Keratinocyte (primary cell): ENCODE data around the gene PRKACA. TPM values are rescaled to one million over a fixed set of nuclear protein-coding genes. Genes with fewer than 3 reads are reported as not detected.

Experiments
- DNase-seq: peaks from one replicate; pipeline ENCODE4 v3.0.0-alpha.2; 2011; ENCODE audit warnings: low read depth, missing footprints, low spot score
- FAIRE-seq: peaks from 2 replicates; lab custom pipeline; 2011; peaks lifted over from hg19 to GRCh38; lab: Jason Lieb, UNC
- H2AFZ ChIP-seq: 2 replicates; pipeline ENCODE4 v1.6.0; 2012; ENCODE audit warnings: low read length, control low read depth, inconsistent platforms; ENCODE audit not compliant: control insufficient read depth
- H3K27ac ChIP-seq: 2 replicates; pipeline ENCODE4 v1.5.1; 2011; ENCODE audit warnings: low read length; ENCODE audit not compliant: control insufficient read depth, insufficient read depth
- H3K27me3 ChIP-seq: 3 replicates; pipeline ENCODE4 v1.6.0; 2011; ENCODE audit warnings: low read length; ENCODE audit not compliant: control insufficient read depth, insufficient read depth; ENCODE audit errors: extremely low read depth
- H3K36me3 ChIP-seq, 2 experiments: 2 replicates in 1 of 2; 3 replicates in 1 of 2; pipeline ENCODE4 v1.5.1; 2011; ENCODE audit warnings: low read length in 2 of 2, mild to moderate bottlenecking in 1 of 2; ENCODE audit not compliant: control insufficient read depth in 2 of 2, insufficient read depth in 2 of 2; ENCODE audit errors: extremely low read depth in 1 of 2
- H3K4me1 ChIP-seq: 3 replicates; pipeline ENCODE4 v1.5.1; 2011; ENCODE audit warnings: low read length; ENCODE audit not compliant: control insufficient read depth, insufficient read depth; ENCODE audit errors: extremely low read depth
- H3K4me2 ChIP-seq: 3 replicates; pipeline ENCODE4 v1.6.0; 2011; ENCODE audit warnings: low read depth, low read length; ENCODE audit not compliant: control insufficient read depth, insufficient read depth; ENCODE audit errors: extremely low read depth
- H3K4me3 ChIP-seq, 3 experiments: fragments of 200-600 bp in 1 of 3; sonication (generic) in 1 of 3; 2 replicates in 2 of 3; 3 replicates in 1 of 3; pipeline ENCODE4 v1.5.1; 2011 to 2016; ENCODE audit warnings: low read length in 3 of 3, mild to moderate bottlenecking in 3 of 3, control low read depth in 2 of 3, inconsistent platforms in 1 of 3, low read depth in 1 of 3, mixed read lengths in 1 of 3, mixed run types in 1 of 3, moderate library complexity in 1 of 3; ENCODE audit not compliant: control insufficient read depth in 2 of 3, insufficient read depth in 2 of 3; ENCODE audit errors: extremely low read depth in 1 of 3
- H3K79me2 ChIP-seq: 2 replicates; pipeline ENCODE4 v1.6.0; 2012; ENCODE audit warnings: low read length; ENCODE audit not compliant: control insufficient read depth, insufficient read depth
- H3K9ac ChIP-seq: 3 replicates; pipeline ENCODE4 v1.6.0; 2011; ENCODE audit warnings: low read length; ENCODE audit not compliant: control insufficient read depth, insufficient read depth; ENCODE audit errors: extremely low read depth
- H3K9me1 ChIP-seq: 3 replicates; pipeline ENCODE4 v1.6.0; 2011; ENCODE audit warnings: low read length; ENCODE audit not compliant: control insufficient read depth, insufficient read depth; ENCODE audit errors: extremely low read depth
- H3K9me3 ChIP-seq: 2 replicates; pipeline ENCODE4 v1.5.1; 2012; ENCODE audit warnings: low read depth, low read length; ENCODE audit not compliant: control insufficient read depth
- H4K20me1 ChIP-seq: 3 replicates; pipeline ENCODE4 v1.6.0; 2011; ENCODE audit warnings: low read length; ENCODE audit not compliant: control insufficient read depth, insufficient read depth; ENCODE audit errors: extremely low read depth
- CTCF ChIP-seq, 3 experiments: IDR thresholded peaks in 1 of 3; conservative IDR thresholded peaks in 1 of 3; optimal IDR thresholded peaks in 1 of 3; 2 replicates in 2 of 3; 3 replicates in 1 of 3; pipeline versions ENCODE3 to v1.5.1; 2011; ENCODE audit warnings: low read length in 3 of 3, mild to moderate bottlenecking in 3 of 3, moderate library complexity in 2 of 3, control low read depth in 1 of 3, inconsistent platforms in 1 of 3; ENCODE audit not compliant: insufficient read depth in 2 of 3; ENCODE audit errors: extremely low read depth in 1 of 3
- EZH2 ChIP-seq: IDR thresholded peaks from one replicate; pipeline ENCODE4 v1.6.1; 2012; ENCODE audit warnings: inconsistent platforms, mild to moderate bottlenecking, low read length, moderate library complexity
- dilution Hi-C: fragments of 300-500 bp; cut with MboI; formaldehyde crosslinking; loops from one replicate; pipeline ENCODE4 v1.7.0; 2020; ENCODE audit warnings: low sequenced_read_pairs; ENCODE audit not compliant: extremely low pct_ligation_motif_present
- polyA plus RNA-seq, 5 experiments: library from polyadenylated mRNA; depleted of rRNA in 3 of 5; stranded (reverse) in 3 of 5; stranded (forward) in 1 of 5; unstranded in 1 of 5; fragments of >200 nt; gene quantifications; 1 replicate in 1 of 5; 2 replicates in 3 of 5; 3 replicates in 1 of 5; pipeline versions ENCODE4 v1.2.1 to v1.2.3, GENCODE V29; 2011 to 2012; ENCODE audit warnings: missing spikeins in 2 of 5, low read depth in 1 of 5, low replicate concordance in 1 of 5

Gene PRKACA
- polyA plus RNA-seq, 1 donor (not counting 4 experiments of a cell fraction or from before 2014, with no cell fraction given): 13.7 TPM

DNA sequence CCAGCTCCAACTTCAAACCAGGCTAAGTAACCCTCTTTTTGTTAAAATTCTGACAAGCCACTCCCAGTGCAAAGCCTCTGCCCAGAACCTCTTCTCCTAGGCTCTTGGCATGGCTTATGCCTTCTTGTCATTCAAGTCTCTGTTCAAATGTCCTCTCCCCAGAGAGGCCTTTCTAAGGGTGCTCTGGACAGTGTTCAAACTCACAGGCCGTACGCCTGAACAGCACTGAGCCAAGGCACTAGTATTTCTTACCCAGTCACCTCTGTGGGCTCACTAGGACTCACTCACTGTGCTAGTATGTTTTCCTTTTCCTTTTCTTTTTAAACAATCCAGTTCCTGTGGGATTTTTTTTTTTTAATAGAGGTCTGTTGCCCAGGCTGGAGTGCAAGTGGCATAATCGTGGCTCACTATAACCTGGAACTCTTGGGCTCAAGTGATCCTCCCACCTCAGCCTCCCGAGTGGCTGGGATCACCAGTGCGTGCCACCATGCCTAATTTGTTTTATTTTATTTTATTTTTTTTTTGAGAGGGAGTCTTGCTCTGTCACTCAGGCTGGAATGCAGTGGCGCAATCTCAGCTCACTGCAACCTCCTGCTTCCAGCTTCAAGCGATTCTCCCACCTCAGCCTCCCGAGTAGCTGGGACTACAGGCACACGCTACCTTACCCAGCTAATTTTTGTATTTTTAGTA is 21.2 kb upstream of the PRKACA start:
- H3K9ac ChIP-seq: no peak overlapping the region
- H3K79me2 ChIP-seq: peaks cover 8% of the 10 kb centered on the region
- H2AFZ ChIP-seq: no peak overlapping the region
- no peaks in the 10 kb centered on the region for H3K9me3 ChIP-seq
- H3K4me2 ChIP-seq: peak overlapping the region; percentile 12
- no peak overlapping the region for H3K27ac ChIP-seq
- dilution Hi-C loops: no loop called here
- no peak for TF ChIP-seq EZH2
- no peak for TF ChIP-seq CTCF (optimal IDR thresholded peaks at IDR 0.05 in 1 of 3, IDR thresholded peaks at IDR 0.05 in 1 of 3, conservative IDR thresholded peaks at IDR 0.05 in 1 of 3; ENCODE audit: extremely low read depth in 1 of 3, insufficient read depth in 2 of 3, low read length in 3 of 3)
- no peaks in the 10 kb centered on the region for H3K36me3 ChIP-seq
- no peaks in the 10 kb centered on the region for H3K27me3 ChIP-seq
- H3K4me3 ChIP-seq: peak overlapping the region in 1 of 3 experiments; percentile 18
- H3K9me1 ChIP-seq: peaks cover 2% of the 10 kb centered on the region
- H3K4me1 ChIP-seq: peaks cover 13% of the 10 kb centered on the region
- H4K20me1 ChIP-seq: no peaks in the 10 kb centered on the region
- no peak for FAIRE-seq
- DNase-seq: no peak

DNA sequence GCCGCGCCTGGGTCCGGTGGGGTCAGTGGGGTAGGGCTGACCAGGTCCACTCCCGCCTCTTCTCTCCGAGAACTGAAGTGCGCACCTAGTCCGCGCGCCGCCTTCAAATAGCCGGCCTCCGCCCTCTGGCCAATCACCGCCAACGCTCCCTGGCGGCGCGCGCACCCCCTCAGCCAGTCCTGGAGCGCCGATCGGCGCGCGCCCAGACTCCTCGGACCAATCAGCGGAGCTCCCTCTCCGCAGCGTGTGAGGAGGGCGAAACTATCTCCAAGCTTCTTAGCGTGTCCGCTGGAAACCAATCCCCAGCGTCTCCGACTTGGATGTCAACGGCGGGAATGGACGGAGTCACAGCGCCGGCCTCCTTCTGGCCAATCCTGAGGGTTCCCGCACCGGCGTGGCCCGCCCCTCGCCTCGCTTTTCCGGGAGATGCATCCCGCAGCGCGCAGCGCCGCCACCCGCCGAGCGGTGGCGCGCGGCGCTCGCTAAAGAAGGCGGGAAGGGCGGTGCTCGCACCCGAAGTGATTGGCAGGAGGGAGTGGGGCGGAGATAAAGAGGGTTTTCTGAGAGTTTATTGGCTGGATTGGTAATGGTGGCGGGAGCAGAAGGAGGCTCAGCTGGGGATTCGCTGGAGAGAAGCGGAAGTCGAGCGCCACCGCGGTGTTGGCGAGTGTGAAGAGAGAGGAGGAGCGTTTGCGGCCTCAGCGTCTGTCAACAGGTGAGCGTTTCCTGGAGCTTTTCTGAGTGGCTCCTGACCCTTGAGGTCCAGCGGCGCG is 19.1 kb upstream of the PRKACA start, which contains the start of gene ASF1B:
TSS of gene ASF1B (minus strand) at position 81 of the 773 bp plus-strand sequence. CDS start 133 bp downstream, outside the sequence.
- dilution Hi-C loops: no loop called here
- peaks cover 2% of the 10 kb centered on the region for H3K9me1 ChIP-seq
- H3K9ac ChIP-seq: peak within 1 kb of the TSS; percentile 81
- no peaks in the 10 kb centered on the region for H4K20me1 ChIP-seq
- H3K4me2 ChIP-seq: peak within 1 kb of the TSS; percentile 86
- H3K4me1 ChIP-seq: peaks cover 13% of the 10 kb centered on the region
- peak within 1 kb of the TSS; percentile 75 for H3K27ac ChIP-seq
- H3K4me3 ChIP-seq: peak within 1 kb of the TSS; percentile 73 to 79 (median 75)
- peaks cover 8% of the 10 kb centered on the region for H3K79me2 ChIP-seq
- FAIRE-seq (peak; percentile 65), DNase-seq (peak; percentile 93)
- TF ChIP-seq CTCF (optimal IDR thresholded peaks at IDR 0.05 in 1 of 3, IDR thresholded peaks at IDR 0.05 in 1 of 3, conservative IDR thresholded peaks at IDR 0.05 in 1 of 3; ENCODE audit: extremely low read depth in 1 of 3, insufficient read depth in 2 of 3, low read length in 3 of 3) (peak; percentile 68 to 87 (median 85)), EZH2 (no peak)
- H3K36me3 ChIP-seq: no peaks in the 10 kb centered on the region
- H3K9me3 ChIP-seq: no peaks in the 10 kb centered on the region
- no peaks in the 10 kb centered on the region for H3K27me3 ChIP-seq
- peak within 1 kb of the TSS; percentile 85 for H2AFZ ChIP-seq
